ENCODE measurements around the gene GINS2. TPM values are rescaled to one million over a fixed set of nuclear protein-coding genes. Genes with fewer than 3 reads are reported as not detected.

The GINS2 gene
- total RNA-seq, 1 experiment from 2014 or later: 52.7 TPM

DNA sequence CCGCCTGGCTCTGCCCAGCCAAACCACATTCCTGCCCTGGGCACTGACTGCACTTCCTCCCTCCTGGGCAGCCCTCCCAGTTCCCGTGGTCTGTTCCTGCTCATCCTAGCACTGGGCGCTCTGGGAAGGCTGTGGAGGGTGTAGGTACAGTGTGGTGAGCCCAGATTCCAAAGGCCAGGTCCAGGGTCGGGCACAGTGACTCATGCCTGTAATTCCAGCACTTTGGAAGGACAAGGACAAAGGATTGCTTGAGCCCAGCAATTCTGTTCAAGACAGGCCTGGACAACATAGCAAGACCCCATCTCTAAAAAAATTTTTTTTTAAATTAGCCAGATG is 31.5 kb upstream of the GINS2 start:
- no peaks in the 10 kb centered on the region; the same call in 1 of the 2 replicates for H3K4me1 ChIP-seq (ENCODE audit: insufficient read depth, low read length)
- no peak overlapping the region for H3K18ac ChIP-seq (ENCODE audit: insufficient read length, low read depth, low read length)
- H3K79me1 ChIP-seq (ENCODE audit: insufficient read depth, low read depth, low read length, poor library complexity, severe bottlenecking): no peaks in the 10 kb centered on the region
- Mint-ChIP-seq H3K4me1 (peaks cover 9 to 21% of the 10 kb centered on the region in 2 experiments), H3K27ac (no peak overlapping the region), H3K27me3 (ENCODE audit: low read depth) (peaks cover 14% of the 10 kb centered on the region), H3K9me3 (no peaks in the 10 kb centered on the region), H3K36me3 (ENCODE audit: insufficient read depth in 1 of 3, low read depth in 3 of 3) (no peaks in the 10 kb centered on the region), H3K4me3 (no peak overlapping the region)
- no peak overlapping the region for H3K56ac ChIP-seq (ENCODE audit: insufficient read length, low read depth, low read length)
- H3K23me2 ChIP-seq (ENCODE audit: insufficient read length, low read depth, low read length, poor library complexity, severe bottlenecking): peaks cover 9% of the 10 kb centered on the region
- H2AK5ac ChIP-seq (ENCODE audit: insufficient read length, low read length): no peak overlapping the region
- TF ChIP-seq, protein P1, sequence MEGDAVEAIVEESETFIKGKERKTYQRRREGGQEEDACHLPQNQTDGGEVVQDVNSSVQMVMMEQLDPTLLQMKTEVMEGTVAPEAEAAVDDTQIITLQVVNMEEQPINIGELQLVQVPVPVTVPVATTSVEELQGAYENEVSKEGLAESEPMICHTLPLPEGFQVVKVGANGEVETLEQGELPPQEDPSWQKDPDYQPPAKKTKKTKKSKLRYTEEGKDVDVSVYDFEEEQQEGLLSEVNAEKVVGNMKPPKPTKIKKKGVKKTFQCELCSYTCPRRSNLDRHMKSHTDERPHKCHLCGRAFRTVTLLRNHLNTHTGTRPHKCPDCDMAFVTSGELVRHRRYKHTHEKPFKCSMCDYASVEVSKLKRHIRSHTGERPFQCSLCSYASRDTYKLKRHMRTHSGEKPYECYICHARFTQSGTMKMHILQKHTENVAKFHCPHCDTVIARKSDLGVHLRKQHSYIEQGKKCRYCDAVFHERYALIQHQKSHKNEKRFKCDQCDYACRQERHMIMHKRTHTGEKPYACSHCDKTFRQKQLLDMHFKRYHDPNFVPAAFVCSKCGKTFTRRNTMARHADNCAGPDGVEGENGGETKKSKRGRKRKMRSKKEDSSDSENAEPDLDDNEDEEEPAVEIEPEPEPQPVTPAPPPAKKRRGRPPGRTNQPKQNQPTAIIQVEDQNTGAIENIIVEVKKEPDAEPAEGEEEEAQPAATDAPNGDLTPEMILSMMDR (conservative IDR thresholded peaks at IDR 0.05): no peak
- H4K91ac ChIP-seq (ENCODE audit: insufficient read length, low read depth, low read length): no peak overlapping the region
- no peak overlapping the region for H2BK15ac ChIP-seq (ENCODE audit: low read depth, low read length)
- H3K4me2 ChIP-seq (ENCODE audit: insufficient read depth, insufficient read length, low read length): no peak overlapping the region
- no peak overlapping the region for H2BK20ac ChIP-seq (ENCODE audit: low read depth, low read length, poor library complexity, severe bottlenecking)
- no peaks in the 10 kb centered on the region for H4K20me1 ChIP-seq (ENCODE audit: control insufficient read depth, insufficient read depth, insufficient read length)
- H3K27ac ChIP-seq (ENCODE audit: insufficient read length, low read depth, low read length): no peak overlapping the region
- no peak overlapping the region for H2AFZ ChIP-seq (ENCODE audit: low read length)
- H3K23ac ChIP-seq (ENCODE audit: insufficient read length, low read depth, low read length): no peak overlapping the region
- H3K4ac ChIP-seq (ENCODE audit: low read depth, low read length): no peak overlapping the region
- no peak for DNase-seq
- no peaks in the 10 kb centered on the region for H3K9me3 ChIP-seq (ENCODE audit: control insufficient read depth, low read depth, low read length)
- H3K14ac ChIP-seq (ENCODE audit: insufficient read depth, low read length): no peak overlapping the region
- H2BK5ac ChIP-seq (ENCODE audit: insufficient read length, low read length): no peak overlapping the region
- H3K79me2 ChIP-seq (ENCODE audit: insufficient read depth, low read length): no peaks in the 10 kb centered on the region
- no peak overlapping the region for H4K5ac ChIP-seq (ENCODE audit: insufficient read length, low read depth, low read length)
- no peak overlapping the region for H2BK12ac ChIP-seq (ENCODE audit: insufficient read length, low read depth, low read length)
- no peak overlapping the region for H4K8ac ChIP-seq (replicated peaks; ENCODE audit: insufficient read length, low read depth, low read length)
- H3T11ph ChIP-seq (ENCODE audit: low read length): no peak overlapping the region
- WGBS (ENCODE audit: extremely low coverage, insufficient read length, low lambda C conversion rate): no CpG with 5 or more reads among the region's 4 CpGs
- H3K27me3 ChIP-seq (ENCODE audit: insufficient read depth, low read length): peaks cover 2% of the 10 kb centered on the region; the same call in 1 of the 2 replicates
- H2BK120ac ChIP-seq (ENCODE audit: low read depth, low read length, poor library complexity, severe bottlenecking): no peak overlapping the region
- H3K9ac ChIP-seq (ENCODE audit: extremely low read depth, insufficient read length, low read length): no peak overlapping the region
